ENCODE data around the gene TTC1.

GRCh38 chr5:160020964-160021363 lies 12.0 kb downstream of the TTC1 start:
- no peak for TF ChIP-seq POLR2A (IDR thresholded peaks at IDR 0.05)
- no peak for TF ChIP-seq CTCF (IDR thresholded peaks at IDR 0.05)
